Motor neuron (in vitro differentiated cells): ENCODE measurements around the gene FKBP7. TPM values are rescaled to one million over a fixed set of nuclear protein-coding genes. Genes with fewer than 3 reads are reported as not detected.
"Not testable (repeated sequence)": the region's sequence is repeated elsewhere in the genome, so short reads cannot be mapped to it uniquely, and the experiment has no call there.

Experiments
- ATAC-seq, 8 experiments: fragments of 200-7000 bp; cut with Tn5 transposase; replicated peaks in 6 of 8; 2 replicates each; pipeline ENCODE4 v1.8.0; 2021; ENCODE audit warnings: mild to moderate bottlenecking in 8 of 8, moderate library complexity in 8 of 8
- H3K27ac ChIP-seq, 2 donors: fragments of 250-450 bp; sonication (Bioruptor Pico); 2 replicates each; pipeline ENCODE4 v1.9.0; 2021; ENCODE audit warnings: antibody characterized with exemption in 2 of 2, mild to moderate bottlenecking in 2 of 2, moderate library complexity in 1 of 2
- H3K4me1 ChIP-seq, 2 donors: fragments of 250-450 bp; sonication (Bioruptor Pico); replicated peaks in 1 of 2; 2 replicates each; pipeline ENCODE4 v1.6.1; 2021; ENCODE audit warnings: antibody characterized with exemption in 2 of 2, mild to moderate bottlenecking in 2 of 2, moderate library complexity in 1 of 2
- H3K4me3 ChIP-seq, 5 donors: fragments of 250-450 bp; sonication (Bioruptor Pico); 2 replicates each; pipeline ENCODE4 v1.9.0; 2021; ENCODE audit warnings: antibody characterized with exemption in 5 of 5, mild to moderate bottlenecking in 5 of 5, moderate library complexity in 4 of 5
- WGBS, 10 experiments: fragments of 450-650 bp; shearing (Covaris generic); methylation state at CpG; one replicate each; pipeline ENCODE4 v1.0.0; 2022; 5-methylcytosine and 5-hydroxymethylcytosine counted together
- in situ Hi-C, 9 experiments: fragments of 400-800 bp; cut with MboI; loops; one replicate each; pipeline ENCODE4 v1.15.0; 2021; ENCODE audit warnings: low sequenced_read_pairs in 9 of 9, low pct_unique_long_range_greater_than_20kb in 2 of 9; ENCODE audit not compliant: unreplicated experiment in 9 of 9
- total RNA-seq, 8 experiments: library from RNA; unstranded; fragments of 300-600 nt; gene quantifications; 2 replicates each; pipeline versions ENCODE4 v1.2.3 to v1.2.4, GENCODE V29; 2022

The FKBP7 gene
- total RNA-seq, 8 experiments from 2014 or later, result 13.5 to 48.3 (median 25.4) TPM

GRCh38 chr2:178480227-178481181 lies 2.1 kb upstream of the FKBP7 start, which contains the start of gene PLEKHA3:
PLEKHA3 (plus strand) TSS chr2:178480457; CDS start chr2:178480870, 413 bp downstream.
- H3K4me3 ChIP-seq, result peak within 1 kb of the TSS; percentile 40 to 95 (median 71)
- H3K4me1 ChIP-seq, result peaks cover 19 to 31% of the 10 kb centered on the region in 2 donors
- H3K27ac ChIP-seq, result peak within 1 kb of the TSS; percentile 88 to 93
- ATAC-seq, result peak; percentile 65 to 86 (median 78)
- in situ Hi-C loops, result no loop called here
- 0 to 17% (median 0%) methylated on average over 1 to 14 of the region's 92 CpGs; no CpG with 5 or more reads in 6 of the 10 experiments for WGBS, 10 experiments

- Histone ChIP-seq H3K4me3 (peak overlapping the region; percentile 40 to 95 (median 71)), H3K27ac (peak overlapping the region; percentile 88 to 93), H3K4me1 (peaks cover 12 to 23% of the 10 kb centered on the region in 2 donors)
- no peak for ATAC-seq
- WGBS, 10 experiments, result 18 to 86% (median 52%) methylated on average over 2 to 14 of the region's 19 CpGs
- in situ Hi-C loops, result no loop called here
These were observed 1.4 kb upstream of the FKBP7 start for GRCh38 chr2:178479758-178480226.

- WGBS, 10 experiments, result 40 to 92% (median 85%) methylated on average over 1 to 4 of the region's 4 CpGs; no CpG with 5 or more reads in 3 of the 10 experiments
- no peak for ATAC-seq
- in situ Hi-C loops, result no loop called here
- peak overlapping the region; percentile 40 to 71 (median 53) for H3K4me3 ChIP-seq
- H3K27ac ChIP-seq, result peak overlapping the region; percentile 81 to 88
- peaks cover 7 to 21% of the 10 kb centered on the region in 2 donors for H3K4me1 ChIP-seq
These were observed 846 bp upstream of the FKBP7 start for GRCh38 chr2:178479275-178479616.

GRCh38 chr2:178478130-178478438 lies 316 bp downstream of the FKBP7 start:
- Histone ChIP-seq H3K4me1 (peaks cover 6 to 21% of the 10 kb centered on the region in 2 donors), H3K4me3 (peak overlapping the region; percentile 40 to 71 (median 53)), H3K27ac (peak overlapping the region; percentile 81 to 88)
- WGBS, 10 experiments, result 0 to 5% (median 0%) methylated on average over 1 to 10 of the region's 10 CpGs
- peak in 1 of 8 experiments; percentile 1 for ATAC-seq
- in situ Hi-C loops, result no loop called here

GRCh38 chr2:178477443-178478129 lies 814 bp downstream of the FKBP7 start:
- WGBS, 10 experiments, result 0 to 12% (median 0%) methylated on average over 1 to 3 of the region's 3 CpGs; no CpG with 5 or more reads in 1 of the 10 experiments
- H3K27ac ChIP-seq, result no peak overlapping the region

GRCh38 chr2:178476477-178476876 lies 1.9 kb downstream of the FKBP7 start:
- Histone ChIP-seq H3K27ac (no peak overlapping the region), H3K4me1 (peaks cover 3 to 8% of the 10 kb centered on the region in 2 donors), H3K4me3 (peak overlapping the region in 1 of 5 donors; percentile 40)
- in situ Hi-C loops, result no loop called here
- ATAC-seq, result no peak

More at GRCh38 chr2:178477443-178478129, 814 bp downstream of the FKBP7 start:
- H3K4me3 ChIP-seq, result peak overlapping the region; percentile 40 to 71 (median 53)
- in situ Hi-C loops, result no loop called here
- peaks cover 6 to 18% of the 10 kb centered on the region in 2 donors for H3K4me1 ChIP-seq
- ATAC-seq, result no peak

GRCh38 chr2:178474560-178474959 lies 3.8 kb downstream of the FKBP7 start:
- ATAC-seq, result no peak
- peaks cover 0 to 5% of the 10 kb centered on the region in 2 donors for H3K4me1 ChIP-seq
- in situ Hi-C loops, result no loop called here
- 90 to 100% (median 94%) methylated on average over 2 to 3 of the region's 5 CpGs; no CpG with 5 or more reads in 5 of the 10 experiments for WGBS, 10 experiments
- H3K27ac ChIP-seq, result no peak overlapping the region
- no peak overlapping the region for H3K4me3 ChIP-seq

GRCh38 chr2:178473931-178474330 lies 4.5 kb downstream of the FKBP7 start:
- in situ Hi-C loops, result no loop called here
- 25 to 94% (median 72%) methylated on average over 2 to 4 of the region's 4 CpGs; no CpG with 5 or more reads in 2 of the 10 experiments for WGBS, 10 experiments
- H3K27ac ChIP-seq, result no peak overlapping the region
- H3K4me1 ChIP-seq, result peaks cover 0 to 5% of the 10 kb centered on the region in 2 donors
- H3K4me3 ChIP-seq, result no peak overlapping the region
- no peak for ATAC-seq

- H3K4me3 ChIP-seq, result no peak overlapping the region
- in situ Hi-C loops, result no loop called here
- peaks cover 0 to 5% of the 10 kb centered on the region in 2 donors for H3K4me1 ChIP-seq
- no peak overlapping the region for H3K27ac ChIP-seq
- 80 to 100% (median 100%) methylated on average over 1 to 2 of the region's 2 CpGs; no CpG with 5 or more reads in 4 of the 10 experiments for WGBS, 10 experiments
- ATAC-seq, result no peak
These were observed 5.0 kb downstream of the FKBP7 start for GRCh38 chr2:178473373-178473772.

GRCh38 chr2:178471313-178471712 lies 7.1 kb downstream of the FKBP7 start:
- 80 to 100% (median 97%) methylated on average over 1 to 4 of the region's 5 CpGs; no CpG with 5 or more reads in 2 of the 10 experiments for WGBS, 10 experiments
- ATAC-seq, result peak in 1 of 8 experiments; percentile 20

GRCh38 chr2:178469219-178469849 lies 9.1 kb downstream of the FKBP7 start:
- Histone ChIP-seq H3K4me3 (no peak overlapping the region), H3K4me1 (no peaks in the 10 kb centered on the region), H3K27ac (no peak overlapping the region)
- 81 to 100% (median 87%) methylated on average over 2 to 6 of the region's 7 CpGs for WGBS, 10 experiments
- peak in 2 of 8 experiments; percentile 38 to 44 for ATAC-seq
- in situ Hi-C loops, result no loop called here

More at GRCh38 chr2:178471313-178471712, 7.1 kb downstream of the FKBP7 start:
- H3K4me3 ChIP-seq, H3K27ac ChIP-seq, in situ Hi-C loops, H3K4me1 ChIP-seq: not testable (repeated sequence)

- ATAC-seq, result no peak
- 83 to 100% (median 92%) methylated on average over 1 to 11 of the region's 11 CpGs; no CpG with 5 or more reads in 4 of the 10 experiments for WGBS, 10 experiments
- in situ Hi-C loops, result no loop called here
- H3K27ac ChIP-seq, result no peak overlapping the region
- H3K4me1 ChIP-seq, result no peaks in the 10 kb centered on the region
- H3K4me3 ChIP-seq, result no peak overlapping the region
These were observed 21.0 kb downstream of the FKBP7 start for GRCh38 chr2:178457390-178457886.
